GM23338 (cell line): ENCODE data around the gene ZNF844. TPM values are rescaled to one million over a fixed set of nuclear protein-coding genes. Genes with fewer than 3 reads are reported as not detected.
"Not testable (repeated sequence)": the region's sequence is repeated elsewhere in the genome, so short reads cannot be mapped to it uniquely, and the experiment has no call there.

Experiments used
- ATAC-seq: fragments of 200-7000 bp; cut with Tn5 transposase; 3 replicates; pipeline ENCODE4 v1.9.1; 2020
- DNase-seq: peaks from one replicate; pipeline ENCODE4 v3.0.0-alpha.2; 2015; ENCODE audit warnings: low spot score
- H2AFZ ChIP-seq: fragments of 200-600 bp; sonication (generic); 2 replicates; pipeline ENCODE4 v1.8.0; 2016; ENCODE audit warnings: antibody characterized with exemption, mild to moderate bottlenecking, moderate library complexity
- H3F3A ChIP-seq: fragments of 200-600 bp; sonication (generic); replicated peaks from 2 replicates; pipeline ENCODE4 v1.8.0; 2017; ENCODE audit warnings: antibody characterized with exemption, mixed run types, low read depth
- H3K27ac ChIP-seq: fragments of 200-600 bp; sonication (generic); 2 replicates; pipeline ENCODE4 v1.6.1; 2016; ENCODE audit warnings: low read depth
- H3K27me3 ChIP-seq: fragments of 200-600 bp; sonication (generic); 2 replicates; pipeline ENCODE4 v1.8.0; 2016; ENCODE audit warnings: mild to moderate bottlenecking, mixed run types, moderate library complexity; ENCODE audit not compliant: insufficient read depth
- H3K36me3 ChIP-seq: fragments of 200-600 bp; sonication (generic); 2 replicates; pipeline ENCODE4 v1.8.0; 2016; ENCODE audit warnings: mild to moderate bottlenecking; ENCODE audit not compliant: insufficient read depth
- H3K4me1 ChIP-seq: fragments of 200-600 bp; sonication (generic); 2 replicates; pipeline ENCODE4 v1.8.0; 2016; ENCODE audit warnings: mild to moderate bottlenecking, moderate library complexity; ENCODE audit not compliant: insufficient read depth
- H3K4me2 ChIP-seq: fragments of 200-600 bp; sonication (generic); 2 replicates; pipeline ENCODE4 v1.7.1; 2017; ENCODE audit warnings: mixed run types
- H3K4me3 ChIP-seq: fragments of 200-600 bp; sonication (generic); 2 replicates; pipeline ENCODE4 v1.6.1; 2016; ENCODE audit warnings: mixed run types
- H3K79me2 ChIP-seq: fragments of 200-600 bp; sonication (generic); replicated peaks from 2 replicates; pipeline ENCODE4 v1.8.0; 2017; ENCODE audit warnings: mild to moderate bottlenecking; ENCODE audit not compliant: insufficient read depth
- H3K9me2 ChIP-seq: fragments of 200-600 bp; sonication (generic); 2 replicates; pipeline ENCODE4 v1.8.0; 2017; ENCODE audit not compliant: insufficient read depth
- H4K20me1 ChIP-seq: fragments of 200-600 bp; sonication (generic); replicated peaks from 2 replicates; pipeline ENCODE4 v1.8.0; 2017; ENCODE audit warnings: mild to moderate bottlenecking; ENCODE audit not compliant: insufficient read depth
- H3K27ac Mint-ChIP-seq: 2 replicates; pipeline ENCODE4 v1.8.0; 2020; ENCODE audit warnings: inconsistent platforms, mild to moderate bottlenecking, moderate library complexity, mixed read lengths
- H3K27me3 Mint-ChIP-seq: 3 replicates; pipeline ENCODE4 v1.8.0; 2022; ENCODE audit warnings: low read depth, mild to moderate bottlenecking, moderate library complexity, mixed read lengths, inconsistent platforms; ENCODE audit not compliant: insufficient read depth, poor library complexity
- H3K36me3 Mint-ChIP-seq: 3 replicates; pipeline ENCODE4 v1.8.0; 2021; ENCODE audit warnings: low read depth, mild to moderate bottlenecking, inconsistent platforms, moderate library complexity, mixed read lengths
- H3K4me1 Mint-ChIP-seq: 3 replicates; pipeline ENCODE4 v1.8.0; 2020; ENCODE audit warnings: mild to moderate bottlenecking, inconsistent platforms, mixed read lengths
- H3K4me3 Mint-ChIP-seq: 3 replicates; pipeline ENCODE4 v1.8.0; 2021; ENCODE audit warnings: moderate library complexity, mild to moderate bottlenecking, inconsistent platforms, mixed read lengths
- H3K9me3 Mint-ChIP-seq: 3 replicates; pipeline ENCODE4 v1.8.0; 2020; ENCODE audit warnings: moderate library complexity, mild to moderate bottlenecking, inconsistent platforms, mixed read lengths
- CTCF ChIP-seq, 2 experiments: fragments of 200-600 bp in 1 of 2; sonication (generic) in 1 of 2; conservative IDR thresholded peaks; 2 replicates each; pipeline versions ENCODE4 v1.5.1 to v1.6.1; 2016 to 2017; ENCODE audit warnings: antibody characterized with exemption in 2 of 2, low read depth in 2 of 2, mild to moderate bottlenecking in 2 of 2, moderate library complexity in 1 of 2
- ETS1 ChIP-seq: IDR thresholded peaks from 2 replicates; pipeline ENCODE4 v1.6.1; 2016; ENCODE audit warnings: antibody characterized with exemption
- EZH2 ChIP-seq: fragments of 200-600 bp; sonication (generic); IDR thresholded peaks from one replicate; pipeline ENCODE4 v1.8.0; 2017; ENCODE audit warnings: antibody characterized with exemption, mild to moderate bottlenecking, low read depth; ENCODE audit not compliant: unreplicated experiment
- EZH2phosphoT487 ChIP-seq: fragments of 200-600 bp; sonication (generic); IDR thresholded peaks from one replicate; pipeline ENCODE4 v1.8.1; 2018; ENCODE audit warnings: antibody characterized with exemption; ENCODE audit not compliant: unreplicated experiment
- JUNB ChIP-seq: IDR thresholded peaks from one replicate; pipeline ENCODE4 v1.6.1; 2016; ENCODE audit warnings: antibody characterized with exemption; ENCODE audit not compliant: unreplicated experiment
- POLR2AphosphoS5 ChIP-seq: IDR thresholded peaks from 2 replicates; pipeline ENCODE4 v1.6.1; 2016; ENCODE audit warnings: antibody characterized with exemption, low read depth
- STAT1 ChIP-seq: IDR thresholded peaks from one replicate; pipeline ENCODE4 v1.6.1; 2016; ENCODE audit warnings: antibody characterized with exemption; ENCODE audit not compliant: unreplicated experiment
- ZNF114 ChIP-seq: fragments of 250-450 bp; sonication (Bioruptor Pico); IDR thresholded peaks from 2 replicates; pipeline ENCODE4 v1.5.0; 2020; ENCODE audit warnings: mild to moderate bottlenecking, moderate library complexity
- ZNF331 ChIP-seq: fragments of 250-450 bp; sonication (Bioruptor Pico); IDR thresholded peaks from 2 replicates; pipeline ENCODE4 v1.5.0; 2020; ENCODE audit warnings: low read depth, mild to moderate bottlenecking, moderate library complexity
- polyA plus RNA-seq: library from polyadenylated mRNA; unstranded; fragments of >200 nt; fragmentation: Nextera tagmentation; extraction: Ambion mirVana; gene quantifications from 2 replicates; pipeline ENCODE4 v1.2.1, GENCODE V29; 2016
- total RNA-seq: library from RNA; depleted of rRNA; stranded (reverse); fragments of >200 nt; shearing (Covaris generic); gene quantifications from 2 replicates; pipeline ENCODE4 v1.2.3, GENCODE V29; 2014
- TF ChIP-seq, protein P1 (sequence below): fragments of 250-450 bp; sonication (Bioruptor Pico); IDR thresholded peaks from 2 replicates; pipeline ENCODE4 v1.5.0; 2020; ENCODE audit warnings: mild to moderate bottlenecking, moderate library complexity

ZNF844 gene
- total and polyA plus RNA-seq, 2 experiments from 2014 or later: 2.1 to 10.5 TPM

GRCh38 chr19:12083336-12083735, 18.8 kb downstream of the ZNF844 start:
- not testable (repeated sequence) for H3K27me3 Mint-ChIP-seq, H4K20me1 ChIP-seq, H3K4me1 ChIP-seq, H3K27me3 ChIP-seq, H3K4me3 ChIP-seq, H3K4me3 Mint-ChIP-seq, H3K27ac ChIP-seq, H2AFZ ChIP-seq, H3K79me2 ChIP-seq, H3F3A ChIP-seq, ATAC-seq, H3K4me2 ChIP-seq, H3K9me2 ChIP-seq, H3K4me1 Mint-ChIP-seq, DNase-seq, H3K27ac Mint-ChIP-seq
- H3K36me3 Mint-ChIP-seq: peaks cover 32% of the 10 kb centered on the region; the same call in 2 of the 3 replicates
- peaks cover 94% of the 10 kb centered on the region for H3K9me3 Mint-ChIP-seq
- peaks cover 20% of the 10 kb centered on the region for H3K36me3 ChIP-seq

DNA sequence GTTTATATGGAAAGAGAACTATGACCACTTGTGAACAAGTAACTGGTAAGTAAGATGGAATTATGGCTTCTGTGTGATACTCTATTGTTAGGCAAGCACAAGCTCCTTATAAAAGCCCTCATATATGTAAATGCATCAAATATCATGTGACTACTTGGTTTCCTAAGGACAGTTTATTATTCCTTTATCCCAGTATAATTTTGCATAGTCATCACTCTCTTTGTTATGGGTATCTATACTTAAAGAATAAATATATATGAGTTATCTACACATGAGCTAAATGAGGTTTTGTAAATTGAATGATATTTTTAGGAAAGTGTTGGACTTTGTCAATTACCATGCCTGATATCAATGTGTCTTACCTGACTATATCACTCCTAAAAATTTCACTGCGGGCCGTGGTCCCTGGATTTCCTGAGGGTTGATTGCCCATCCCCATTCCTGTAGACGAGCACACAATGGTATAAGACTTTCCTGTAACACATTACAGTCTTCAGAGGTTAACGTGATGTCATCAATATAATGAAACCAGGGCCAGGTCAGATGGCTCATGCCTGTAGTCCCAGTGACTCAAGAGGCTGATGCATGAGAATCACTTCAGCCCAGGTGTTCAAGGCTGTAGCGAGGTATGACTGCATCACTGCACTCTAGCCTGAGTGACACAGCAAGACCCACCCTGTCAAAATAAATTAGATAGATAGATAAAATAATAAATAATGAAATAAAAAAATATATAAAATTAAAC, 20.7 kb downstream of the ZNF844 start:
- ATAC-seq: no peak
- Mint-ChIP-seq H3K27ac (no peak overlapping the region), H3K4me1 (no peaks in the 10 kb centered on the region), H3K9me3 (peaks cover 93% of the 10 kb centered on the region), H3K4me3 (no peak overlapping the region), H3K27me3 (peaks cover 4% of the 10 kb centered on the region), H3K36me3 (peaks cover 40% of the 10 kb centered on the region)
- Histone ChIP-seq H3K27me3 (no peaks in the 10 kb centered on the region), H3F3A (no peaks in the 10 kb centered on the region), H3K4me2 (no peak overlapping the region), H2AFZ (no peak overlapping the region), H3K27ac (no peak overlapping the region), H3K4me1 (no peaks in the 10 kb centered on the region), H3K9me2 (peaks cover 2% of the 10 kb centered on the region; the same call in 1 of the 2 replicates), H3K4me3 (no peak overlapping the region), H3K79me2 (no peaks in the 10 kb centered on the region), H4K20me1 (no peaks in the 10 kb centered on the region), H3K36me3 (0 out of 2 replicates have a peak, but pooled peaks cover 10% of the 10 kb centered on the region)
- no peak for TF ChIP-seq ZNF114 (CRISPR knock-in tag)
- no peak for TF ChIP-seq ZNF331 (CRISPR knock-in tag)
- no peak for TF ChIP-seq ETS1
- TF ChIP-seq JUNB: no peak
- TF ChIP-seq CTCF (conservative IDR thresholded peaks at IDR 0.05; ENCODE audit: low read depth in 2 of 2): no peak
- no peak for TF ChIP-seq EZH2phosphoT487
- TF ChIP-seq, protein P1, sequence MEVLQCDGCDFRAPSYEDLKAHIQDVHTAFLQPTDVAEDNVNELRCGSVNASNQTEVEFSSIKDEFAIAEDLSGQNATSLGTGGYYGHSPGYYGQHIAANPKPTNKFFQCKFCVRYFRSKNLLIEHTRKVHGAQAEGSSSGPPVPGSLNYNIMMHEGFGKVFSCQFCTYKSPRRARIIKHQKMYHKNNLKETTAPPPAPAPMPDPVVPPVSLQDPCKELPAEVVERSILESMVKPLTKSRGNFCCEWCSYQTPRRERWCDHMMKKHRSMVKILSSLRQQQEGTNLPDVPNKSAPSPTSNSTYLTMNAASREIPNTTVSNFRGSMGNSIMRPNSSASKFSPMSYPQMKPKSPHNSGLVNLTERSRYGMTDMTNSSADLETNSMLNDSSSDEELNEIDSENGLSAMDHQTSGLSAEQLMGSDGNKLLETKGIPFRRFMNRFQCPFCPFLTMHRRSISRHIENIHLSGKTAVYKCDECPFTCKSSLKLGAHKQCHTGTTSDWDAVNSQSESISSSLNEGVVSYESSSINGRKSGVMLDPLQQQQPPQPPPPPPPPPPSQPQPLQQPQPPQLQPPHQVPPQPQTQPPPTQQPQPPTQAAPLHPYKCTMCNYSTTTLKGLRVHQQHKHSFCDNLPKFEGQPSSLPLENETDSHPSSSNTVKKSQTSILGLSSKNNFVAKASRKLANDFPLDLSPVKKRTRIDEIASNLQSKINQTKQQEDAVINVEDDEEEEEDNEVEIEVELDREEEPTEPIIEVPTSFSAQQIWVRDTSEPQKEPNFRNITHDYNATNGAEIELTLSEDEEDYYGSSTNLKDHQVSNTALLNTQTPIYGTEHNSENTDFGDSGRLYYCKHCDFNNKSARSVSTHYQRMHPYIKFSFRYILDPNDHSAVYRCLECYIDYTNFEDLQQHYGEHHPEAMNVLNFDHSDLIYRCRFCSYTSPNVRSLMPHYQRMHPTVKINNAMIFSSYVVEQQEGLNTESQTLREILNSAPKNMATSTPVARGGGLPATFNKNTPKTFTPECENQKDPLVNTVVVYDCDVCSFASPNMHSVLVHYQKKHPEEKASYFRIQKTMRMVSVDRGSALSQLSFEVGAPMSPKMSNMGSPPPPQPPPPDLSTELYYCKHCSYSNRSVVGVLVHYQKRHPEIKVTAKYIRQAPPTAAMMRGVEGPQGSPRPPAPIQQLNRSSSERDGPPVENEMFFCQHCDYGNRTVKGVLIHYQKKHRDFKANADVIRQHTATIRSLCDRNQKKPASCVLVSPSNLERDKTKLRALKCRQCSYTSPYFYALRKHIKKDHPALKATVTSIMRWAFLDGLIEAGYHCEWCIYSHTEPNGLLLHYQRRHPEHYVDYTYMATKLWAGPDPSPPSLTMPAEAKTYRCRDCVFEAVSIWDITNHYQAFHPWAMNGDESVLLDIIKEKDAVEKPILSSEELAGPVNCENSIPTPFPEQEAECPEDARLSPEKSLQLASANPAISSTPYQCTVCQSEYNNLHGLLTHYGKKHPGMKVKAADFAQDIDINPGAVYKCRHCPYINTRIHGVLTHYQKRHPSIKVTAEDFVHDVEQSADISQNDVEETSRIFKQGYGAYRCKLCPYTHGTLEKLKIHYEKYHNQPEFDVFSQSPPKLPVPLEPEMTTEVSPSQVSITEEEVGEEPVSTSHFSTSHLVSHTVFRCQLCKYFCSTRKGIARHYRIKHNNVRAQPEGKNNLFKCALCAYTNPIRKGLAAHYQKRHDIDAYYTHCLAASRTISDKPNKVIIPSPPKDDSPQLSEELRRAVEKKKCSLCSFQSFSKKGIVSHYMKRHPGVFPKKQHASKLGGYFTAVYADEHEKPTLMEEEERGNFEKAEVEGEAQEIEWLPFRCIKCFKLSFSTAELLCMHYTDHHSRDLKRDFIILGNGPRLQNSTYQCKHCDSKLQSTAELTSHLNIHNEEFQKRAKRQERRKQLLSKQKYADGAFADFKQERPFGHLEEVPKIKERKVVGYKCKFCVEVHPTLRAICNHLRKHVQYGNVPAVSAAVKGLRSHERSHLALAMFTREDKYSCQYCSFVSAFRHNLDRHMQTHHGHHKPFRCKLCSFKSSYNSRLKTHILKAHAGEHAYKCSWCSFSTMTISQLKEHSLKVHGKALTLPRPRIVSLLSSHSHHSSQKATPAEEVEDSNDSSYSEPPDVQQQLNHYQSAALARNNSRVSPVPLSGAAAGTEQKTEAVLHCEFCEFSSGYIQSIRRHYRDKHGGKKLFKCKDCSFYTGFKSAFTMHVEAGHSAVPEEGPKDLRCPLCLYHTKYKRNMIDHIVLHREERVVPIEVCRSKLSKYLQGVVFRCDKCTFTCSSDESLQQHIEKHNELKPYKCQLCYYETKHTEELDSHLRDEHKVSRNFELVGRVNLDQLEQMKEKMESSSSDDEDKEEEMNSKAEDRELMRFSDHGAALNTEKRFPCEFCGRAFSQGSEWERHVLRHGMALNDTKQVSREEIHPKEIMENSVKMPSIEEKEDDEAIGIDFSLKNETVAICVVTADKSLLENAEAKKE (CRISPR knock-in tag): no peak
- no peak for TF ChIP-seq STAT1
- no peak for TF ChIP-seq EZH2
- TF ChIP-seq POLR2AphosphoS5: no peak
- no peak for DNase-seq
